ENCODE data around the gene PALM.
"Not testable (repeated sequence)": the region's sequence is repeated elsewhere in the genome, so short reads cannot be mapped to it uniquely, and the experiment has no call there.

Gene PALM

GRCh38 chr19:732148-733069 is 23.7 kb downstream of the PALM start:
- no peak for DNase-seq (ENCODE audit: low read depth)

GRCh38 chr19:734716-735115 is 26.0 kb downstream of the PALM start:
- no peak for DNase-seq (ENCODE audit: low read depth)

- no peak for DNase-seq (ENCODE audit: low read depth)
Measured at GRCh38 chr19:736125-736524, 27.4 kb downstream of the PALM start.

GRCh38 chr19:737591-738093 is 28.9 kb downstream of the PALM start:
- DNase-seq (ENCODE audit: low read depth), result peak; percentile 12

GRCh38 chr19:738509-739128 is 29.9 kb downstream of the PALM start:
- DNase-seq (ENCODE audit: low read depth), result no peak

DNA sequence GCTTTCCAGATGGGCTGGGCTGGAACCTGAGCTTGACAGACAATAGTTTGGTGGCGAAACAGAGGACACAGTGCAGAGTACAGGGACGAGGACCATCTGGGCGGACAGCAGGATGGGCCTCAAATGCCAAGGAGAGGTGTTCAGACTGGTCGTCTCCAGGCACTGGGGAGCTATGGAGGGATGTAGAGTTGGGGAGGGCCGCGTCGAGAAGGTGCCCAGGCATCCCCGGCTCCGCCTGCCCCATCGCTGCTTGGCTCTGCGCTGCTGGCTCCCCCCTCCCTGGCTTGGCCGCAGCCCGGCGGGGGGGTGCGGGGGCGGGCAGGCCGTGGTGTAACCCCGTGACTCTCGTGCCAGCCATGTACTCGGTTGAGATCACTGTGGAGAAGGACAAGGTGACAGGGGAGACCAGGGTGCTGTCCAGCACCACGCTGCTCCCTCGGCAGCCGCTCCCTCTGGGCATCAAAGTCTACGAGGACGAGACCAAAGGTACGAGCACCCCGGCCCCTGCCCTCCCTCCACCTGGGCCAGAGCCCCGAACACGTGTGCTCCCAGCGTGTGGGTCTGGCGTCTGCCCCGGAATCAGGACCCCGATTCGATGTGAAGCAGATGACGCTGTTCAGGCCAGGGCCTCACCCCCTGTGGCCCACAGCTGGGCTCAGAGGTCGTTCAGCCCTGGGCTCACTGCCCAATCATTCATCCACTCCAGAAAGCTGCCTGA is 31.4 kb downstream of the PALM start:
- no peak for DNase-seq (ENCODE audit: low read depth)

DNA sequence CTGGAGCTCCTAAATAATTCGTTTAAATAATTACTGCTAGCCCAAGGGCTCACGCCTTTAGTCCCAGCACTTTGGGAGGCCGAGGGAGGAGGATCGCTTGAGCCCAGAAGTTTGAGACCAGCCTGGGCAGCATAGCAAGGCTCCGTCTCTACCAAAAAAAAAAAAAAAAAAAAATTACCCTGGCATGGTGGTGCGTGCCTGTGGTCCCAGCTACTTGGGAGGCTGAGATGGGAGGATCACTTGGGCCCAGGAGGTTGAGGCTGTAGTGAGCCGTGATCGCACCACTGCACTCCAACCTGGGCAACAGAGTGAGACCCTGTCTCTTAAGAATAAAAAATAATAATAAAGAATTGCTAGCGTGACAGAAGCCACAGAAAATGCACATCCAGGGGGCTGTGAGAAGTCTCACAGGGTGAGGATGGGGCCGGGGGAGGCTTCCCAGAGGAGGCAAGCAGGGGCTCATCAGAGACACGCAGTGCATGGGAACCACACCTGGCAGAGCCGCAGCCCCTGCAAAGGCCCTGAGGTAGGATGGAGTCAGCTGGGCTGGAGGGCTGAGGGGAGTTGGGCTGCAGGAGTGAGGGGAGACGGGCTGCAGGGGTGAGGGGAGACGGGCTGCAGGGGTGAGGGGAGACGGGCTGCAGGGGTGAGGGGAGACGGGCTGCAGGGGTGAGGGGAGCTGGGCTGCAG is 32.2 kb downstream of the PALM start:
- DNase-seq (ENCODE audit: low read depth), result not testable (repeated sequence)

DNA sequence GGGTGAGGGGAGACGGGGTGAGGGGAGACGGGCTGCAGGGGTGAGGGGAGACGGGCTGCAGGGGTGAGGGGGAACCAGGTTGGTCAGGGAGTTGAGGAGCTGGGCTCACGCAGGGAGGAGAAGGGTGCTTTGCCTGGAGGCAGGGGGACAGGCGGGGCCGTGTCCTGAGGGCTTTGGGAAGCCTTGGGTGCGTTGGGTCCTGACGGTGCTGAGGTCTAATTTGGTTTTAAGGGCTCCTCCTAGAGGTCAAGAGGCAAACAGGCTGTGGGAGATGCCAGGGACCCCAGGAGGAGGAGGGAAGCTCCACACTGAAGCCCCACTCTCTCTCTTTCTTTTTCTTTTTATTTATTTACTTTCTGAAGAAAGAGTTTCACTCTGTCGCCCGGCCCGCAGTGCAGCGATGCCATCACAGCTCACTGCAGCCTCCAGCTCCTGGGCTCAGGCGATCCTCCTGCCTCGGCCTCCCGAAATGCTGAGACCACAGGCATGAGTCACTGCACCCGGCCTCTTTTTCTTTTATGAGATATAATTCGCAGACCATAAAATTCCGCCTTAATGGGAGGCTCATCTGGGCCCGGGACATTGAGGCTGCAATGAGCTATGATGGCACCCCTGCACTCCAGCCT is 32.9 kb downstream of the PALM start:
- no peak for DNase-seq (ENCODE audit: low read depth)

DNA sequence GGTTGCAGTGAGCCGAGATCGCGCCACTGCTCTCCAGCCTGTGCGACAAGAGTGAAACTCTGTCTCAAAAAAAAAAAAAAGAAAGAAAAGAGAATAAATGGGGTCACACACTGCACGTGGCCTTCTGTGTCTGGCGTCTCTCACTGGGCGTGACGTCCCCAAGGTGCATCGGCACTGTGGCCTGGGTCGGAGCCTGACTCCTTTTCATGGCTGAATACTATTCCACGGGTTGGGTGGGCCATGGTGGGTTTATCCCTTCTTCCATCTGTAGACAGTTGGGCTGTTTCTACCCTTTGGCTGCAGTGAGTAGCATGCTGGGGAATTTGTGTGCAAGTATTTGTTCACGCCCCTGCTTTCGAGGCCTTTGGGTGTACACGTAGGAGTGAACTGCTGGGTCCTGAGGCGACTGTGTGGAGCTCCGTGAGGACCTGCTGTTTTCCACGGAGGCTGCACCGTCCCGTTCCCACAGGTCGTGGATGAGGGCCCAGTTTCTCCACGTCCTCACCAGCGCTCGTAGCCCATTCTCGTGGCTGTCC is 33.9 kb downstream of the PALM start:
- DNase-seq (ENCODE audit: low read depth), result no peak

- DNase-seq (ENCODE audit: low read depth), result no peak
Measured at GRCh38 chr19:743168-743687, 34.5 kb downstream of the PALM start.

DNA sequence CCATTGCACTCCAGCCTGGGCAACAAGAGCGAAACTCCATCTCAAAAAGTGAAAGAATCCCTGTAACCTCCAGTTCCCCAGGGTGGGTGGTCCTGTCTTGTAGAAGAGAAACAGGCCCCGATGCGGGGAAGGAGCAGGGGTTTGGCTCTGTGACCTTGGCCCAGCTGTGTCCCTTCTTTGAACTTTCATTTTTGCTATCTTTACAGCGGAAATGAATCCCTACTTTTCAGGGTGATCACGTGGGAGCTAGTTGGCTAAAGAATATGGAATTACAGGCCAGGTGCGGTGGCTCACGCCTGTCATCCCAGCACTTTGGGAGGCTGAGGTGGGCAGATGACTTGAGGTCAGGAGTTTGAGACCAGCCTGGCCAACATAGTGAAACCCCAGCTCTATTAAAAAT is 36.4 kb downstream of the PALM start:
- not testable (repeated sequence) for DNase-seq (ENCODE audit: low read depth)

- DNase-seq (ENCODE audit: low read depth), result no peak
Measured at GRCh38 chr19:746208-746819, 37.6 kb downstream of the PALM start.

DNA sequence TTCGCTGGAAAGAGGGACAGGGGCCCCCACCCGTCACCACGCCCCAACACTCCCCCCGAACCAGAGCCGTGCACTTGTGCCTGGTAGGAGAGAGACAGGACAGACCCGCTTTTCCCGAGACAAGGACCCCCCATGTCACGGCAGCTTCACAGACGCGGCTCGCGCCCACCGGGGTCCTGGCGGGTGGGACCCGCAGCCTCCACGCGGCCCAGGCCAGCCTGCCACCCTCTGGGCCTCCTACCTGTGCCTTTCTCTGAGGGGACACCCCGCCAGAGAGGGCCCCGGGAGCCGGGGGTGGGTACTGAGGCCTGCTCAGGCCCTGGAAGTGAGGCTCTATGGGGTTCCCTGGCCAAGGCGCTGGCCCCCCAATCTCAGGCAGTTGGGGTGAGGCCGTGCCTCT is 38.2 kb downstream of the PALM start:
- no peak for DNase-seq (ENCODE audit: low read depth)

- no peak for DNase-seq (ENCODE audit: low read depth)
Measured at GRCh38 chr19:747432-748273, 38.9 kb downstream of the PALM start.

DNA sequence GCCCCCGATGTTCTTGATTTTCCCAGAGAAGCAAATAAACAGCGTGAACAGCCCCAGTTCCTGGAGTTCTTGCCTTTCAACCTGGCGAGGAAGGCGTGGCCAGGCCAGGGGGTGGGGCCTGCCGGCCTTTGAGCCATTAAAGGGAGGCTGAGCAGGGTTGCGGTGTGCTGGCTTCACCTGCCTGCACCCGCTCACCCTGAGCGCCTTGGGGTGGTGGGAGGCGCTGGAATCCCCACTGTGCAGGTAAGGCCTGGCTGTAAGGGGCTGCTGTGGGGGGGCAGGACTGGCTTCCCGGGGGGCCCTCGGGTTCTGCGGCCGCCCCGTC is 39.5 kb downstream of the PALM start:
- DNase-seq (ENCODE audit: low read depth), result no peak

DNA sequence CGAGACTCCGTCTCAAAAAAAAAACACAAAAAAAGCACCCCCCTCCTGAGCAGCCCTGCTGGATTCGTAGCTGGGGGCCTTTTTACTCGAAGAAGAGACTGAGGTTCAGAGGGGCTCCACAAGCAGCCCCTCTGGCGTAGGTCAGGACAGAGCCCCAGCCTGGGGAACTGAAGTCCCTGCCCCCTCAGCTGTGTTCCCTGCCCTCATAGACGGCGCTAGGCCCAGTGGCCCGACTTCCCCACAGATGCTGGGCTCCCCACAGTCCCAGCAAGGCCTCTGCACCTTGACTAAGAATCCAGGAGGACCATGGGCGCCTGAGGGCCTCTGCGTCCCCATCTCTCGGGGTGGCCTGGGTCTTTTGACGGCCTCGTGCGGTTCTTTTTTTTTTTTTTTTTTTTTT is 41.1 kb downstream of the PALM start:
- DNase-seq (ENCODE audit: low read depth), result no peak

GRCh38 chr19:750640-751423 is 42.1 kb downstream of the PALM start, which contains the start of gene MISP:
Gene MISP (plus strand): TSS chr19:751112. CDS start chr19:756947, 5,835 bp downstream.
- DNase-seq (ENCODE audit: low read depth), result no peak

DNA sequence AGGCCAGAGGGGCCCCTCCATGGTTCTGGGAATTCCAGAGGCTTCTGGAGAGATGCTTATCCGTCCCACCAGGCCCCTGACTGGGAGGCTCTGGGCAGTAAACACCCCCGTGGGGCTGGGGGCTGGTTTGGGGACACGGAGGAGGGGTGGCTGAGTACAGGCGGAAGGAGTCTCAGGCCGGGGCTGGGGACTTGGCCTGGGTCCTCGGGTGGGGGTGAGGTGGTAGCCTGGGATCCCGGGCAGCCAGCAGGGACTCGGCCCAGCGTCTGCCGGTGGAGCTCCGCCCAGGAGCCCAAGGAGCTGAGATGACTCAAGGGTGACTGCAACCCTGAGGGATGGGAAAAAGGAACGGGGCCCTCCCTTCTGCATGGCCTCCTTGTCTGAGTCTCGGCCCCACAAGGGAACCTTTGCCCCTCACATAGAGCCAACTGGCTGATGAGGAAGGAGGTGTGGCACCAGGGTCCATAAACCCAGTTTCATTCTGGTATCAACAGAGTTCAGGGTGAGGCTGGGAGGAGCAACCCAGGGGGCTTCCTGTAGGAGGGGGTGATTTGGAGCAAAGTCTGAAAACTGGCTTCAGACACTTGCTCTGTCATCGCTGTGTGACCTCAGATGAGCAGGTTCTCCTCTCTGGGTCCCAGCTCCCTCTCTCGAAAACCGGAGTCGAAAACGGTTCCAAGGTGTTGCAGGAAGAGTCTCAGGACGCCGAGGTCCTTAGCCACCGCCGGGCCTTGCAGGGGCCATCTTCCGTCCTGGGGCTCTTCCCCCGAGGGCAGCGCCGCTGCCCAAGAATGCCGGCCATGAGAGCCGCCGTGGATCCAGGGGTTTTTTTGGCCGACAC is 43.0 kb downstream of the PALM start:
- peak; percentile 85 for DNase-seq (ENCODE audit: low read depth)

Measured in iris pigment epithelial cell (primary cell).